H1 (cell line): ENCODE results near the gene EPS8. TPM values are rescaled to one million over a fixed set of nuclear protein-coding genes. Genes with fewer than 3 reads are reported as not detected.

Source experiments
- CTCF ChIA-PET: fragments of 300-600 bp; sonication (Branson Sonifier 250); formaldehyde crosslinking; loops from one replicate; lab custom pipeline; 2021; ENCODE audit not compliant: partially characterized antibody; lab: Charles Lee
- POLR2A ChIA-PET: fragments of 300-600 bp; sonication (Branson Sonifier 250); formaldehyde crosslinking; loops from one replicate; lab custom pipeline; 2021; ENCODE audit warnings: inconsistent platforms; ENCODE audit not compliant: partially characterized antibody; lab: Charles Lee
- DNase-seq, 2 experiments: peaks; one replicate each; pipeline versions ENCODE4 v3.0.0 to v3.0.0-alpha.2; 2010 to 2022; ENCODE audit warnings: low spot score in 2 of 2, low read depth in 1 of 2, mixed read lengths in 1 of 2
- FAIRE-seq: peaks from 2 replicates; lab custom pipeline; 2011; peaks lifted over from hg19 to GRCh38; lab: Jason Lieb, UNC
- H2AFZ ChIP-seq: 2 replicates; pipeline ENCODE4 v1.8.1; 2012; ENCODE audit warnings: low read length, inconsistent platforms
- H2AK5ac ChIP-seq: 2 replicates; pipeline ENCODE4 v1.6.1; 2013; ENCODE audit warnings: low read depth, low read length
- H2BK120ac ChIP-seq: replicated peaks from 2 replicates; pipeline ENCODE3; 2013; ENCODE audit warnings: low read depth, low read length, inconsistent platforms
- H2BK12ac ChIP-seq: 2 replicates; pipeline ENCODE4 v1.6.1; 2013; ENCODE audit warnings: low read depth, low read length
- H2BK15ac ChIP-seq: 2 replicates; pipeline ENCODE4 v1.6.1; 2013; ENCODE audit warnings: low read length
- H2BK20ac ChIP-seq: 2 replicates; pipeline ENCODE4 v1.6.1; 2013; ENCODE audit warnings: low read length
- H2BK5ac ChIP-seq: 2 replicates; pipeline ENCODE4 v1.6.1; 2013; ENCODE audit warnings: low read depth, low read length
- H3K14ac ChIP-seq: 2 replicates; pipeline ENCODE4 v1.6.1; 2013; ENCODE audit warnings: inconsistent platforms; ENCODE audit not compliant: insufficient read length
- H3K18ac ChIP-seq: 2 replicates; pipeline ENCODE4 v1.6.1; 2013; ENCODE audit warnings: low read length; ENCODE audit errors: extremely low read depth
- H3K23ac ChIP-seq: 2 replicates; pipeline ENCODE4 v1.6.1; 2013; ENCODE audit warnings: inconsistent platforms; ENCODE audit not compliant: insufficient read length
- H3K23me2 ChIP-seq: 2 replicates; pipeline ENCODE4 v1.6.1; 2013; ENCODE audit warnings: low read depth, low read length
- H3K27ac ChIP-seq: 2 replicates; pipeline ENCODE4 v1.6.1; 2011; ENCODE audit warnings: low read depth, low read length, inconsistent platforms
- H3K27me3 ChIP-seq, 4 experiments: replicated peaks in 1 of 4; 1 replicate in 1 of 4; 2 replicates in 3 of 4; pipeline versions ENCODE4 v1.6.1 to v1.8.1; 2011 to 2013; ENCODE audit warnings: low read length in 3 of 4, mild to moderate bottlenecking in 3 of 4, inconsistent platforms in 2 of 4, mixed read lengths in 2 of 4, moderate library complexity in 1 of 4; ENCODE audit not compliant: control insufficient read depth in 3 of 4, insufficient read depth in 3 of 4; ENCODE audit errors: extremely low read depth in 1 of 4
- H3K36me3 ChIP-seq, 4 experiments: 2 replicates each; pipeline versions ENCODE4 v1.6.1 to v1.8.1; 2011 to 2013; ENCODE audit warnings: mild to moderate bottlenecking in 4 of 4, low read length in 3 of 4, moderate library complexity in 2 of 4, control low read depth in 1 of 4, inconsistent platforms in 1 of 4; ENCODE audit not compliant: insufficient read depth in 4 of 4, control insufficient read depth in 2 of 4
- H3K4ac ChIP-seq: replicated peaks from 2 replicates; pipeline ENCODE3; 2013; ENCODE audit warnings: low read length, low read depth, mixed read lengths, inconsistent platforms; ENCODE audit not compliant: insufficient read length
- H3K4me1 ChIP-seq, 4 experiments: replicated peaks in 1 of 4; 1 replicate in 1 of 4; 2 replicates in 3 of 4; pipeline versions ENCODE4 v1.6.1 to v1.8.1; 2011 to 2013; ENCODE audit warnings: low read length in 3 of 4, inconsistent platforms in 2 of 4, mixed read lengths in 1 of 4; ENCODE audit not compliant: insufficient read depth in 4 of 4, control insufficient read depth in 3 of 4
- H3K4me2 ChIP-seq, 2 experiments: 2 replicates each; pipeline versions ENCODE4 v1.6.1 to v1.8.1; 2011 to 2013; ENCODE audit warnings: low read depth in 2 of 2, low read length in 2 of 2, control low read depth in 1 of 2, inconsistent platforms in 1 of 2, mild to moderate bottlenecking in 1 of 2; ENCODE audit not compliant: insufficient read depth in 1 of 2
- H3K4me3 ChIP-seq, 4 experiments: fragments of 200-600, 300-600 bp in 1 of 4; sonication (generic), shearing (Covaris generic), sonication (Bioruptor Twin) in 1 of 4; 2 replicates each; pipeline versions ENCODE4 v1.5.1 to v1.8.1; 2011 to 2016; ENCODE audit warnings: low read length in 4 of 4, low read depth in 3 of 4, control low read depth in 2 of 4, inconsistent platforms in 2 of 4, mild to moderate bottlenecking in 2 of 4, mixed read lengths in 1 of 4, moderate library complexity in 1 of 4; ENCODE audit not compliant: insufficient read depth in 2 of 4; ENCODE audit errors: extremely low read depth in 1 of 4
- H3K56ac ChIP-seq: replicated peaks from 2 replicates; pipeline ENCODE3; 2013; ENCODE audit warnings: low read depth, mild to moderate bottlenecking, mixed read lengths, low read length, inconsistent platforms; ENCODE audit not compliant: insufficient read length
- H3K79me1 ChIP-seq: 2 replicates; pipeline ENCODE4 v1.6.1; 2013; ENCODE audit warnings: low read depth, low read length, control low read depth
- H3K79me2 ChIP-seq, 2 experiments: 2 replicates each; pipeline versions ENCODE4 v1.6.1 to v1.8.1; 2012 to 2013; ENCODE audit warnings: low read length in 2 of 2, mild to moderate bottlenecking in 2 of 2, inconsistent platforms in 1 of 2; ENCODE audit not compliant: insufficient read depth in 2 of 2, control insufficient read depth in 1 of 2
- H3K9ac ChIP-seq, 4 experiments: replicated peaks in 1 of 4; 1 replicate in 1 of 4; 2 replicates in 3 of 4; pipeline versions ENCODE4 v1.6.1 to v1.8.1; 2011 to 2013; ENCODE audit warnings: low read depth in 3 of 4, low read length in 3 of 4, control low read depth in 2 of 4, mild to moderate bottlenecking in 2 of 4, moderate library complexity in 2 of 4, inconsistent platforms in 1 of 4; ENCODE audit errors: extremely low read depth in 1 of 4
- H3K9me3 ChIP-seq, 2 experiments: 2 replicates each; pipeline versions ENCODE4 v1.6.1 to v1.8.1; 2012 to 2013; ENCODE audit warnings: mild to moderate bottlenecking in 2 of 2, moderate library complexity in 2 of 2, control low read depth in 1 of 2, inconsistent platforms in 1 of 2, low read depth in 1 of 2, low read length in 1 of 2, mixed read lengths in 1 of 2; ENCODE audit not compliant: insufficient read depth in 2 of 2
- H4K20me1 ChIP-seq, 2 experiments: replicated peaks in 1 of 2; 2 replicates each; pipeline versions ENCODE3 to v1.8.1; 2011 to 2013; ENCODE audit warnings: inconsistent platforms in 2 of 2, low read length in 2 of 2, mild to moderate bottlenecking in 1 of 2; ENCODE audit not compliant: insufficient read depth in 2 of 2, control insufficient read depth in 1 of 2
- H4K5ac ChIP-seq: 2 replicates; pipeline ENCODE4 v1.6.1; 2013; ENCODE audit warnings: low read length, low read depth, mixed read lengths, inconsistent platforms; ENCODE audit not compliant: insufficient read length
- H4K8ac ChIP-seq: 2 replicates; pipeline ENCODE4 v1.8.0; 2013; ENCODE audit warnings: mild to moderate bottlenecking, moderate library complexity, low read length, inconsistent platforms; ENCODE audit not compliant: insufficient read depth; ENCODE audit errors: extremely low read depth
- H4K91ac ChIP-seq: replicated peaks from 2 replicates; pipeline ENCODE3; 2013; ENCODE audit warnings: low read length, mixed read lengths, inconsistent platforms; ENCODE audit not compliant: insufficient read length
- ASH2L ChIP-seq: fragments of 200-600, 300-600 bp; sonication (generic); IDR thresholded peaks from one replicate; pipeline ENCODE4 v1.7.1; 2017; ENCODE audit warnings: low read length
- ATF3 ChIP-seq: IDR thresholded peaks from 2 replicates; pipeline ENCODE4 v1.6.1; 2011; ENCODE audit warnings: low read depth, mild to moderate bottlenecking, low read length; ENCODE audit not compliant: insufficient read depth
- CBX5 ChIP-seq: fragments of 300-800, 300-1000 bp; sonication (generic); IDR thresholded peaks from 2 replicates; pipeline ENCODE4 v1.7.1; 2016; ENCODE audit warnings: antibody characterized with exemption, low read length, low read depth
- CEBPB ChIP-seq: IDR thresholded peaks from 2 replicates; pipeline ENCODE4 v1.6.1; 2012; ENCODE audit warnings: low read depth, low read length
- CHD1 ChIP-seq: IDR thresholded peaks from 2 replicates; pipeline ENCODE4 v1.6.1; 2012; ENCODE audit warnings: low read depth, low read length, improper control_type of control experiment
- CTBP2 ChIP-seq: IDR thresholded peaks from 2 replicates; pipeline ENCODE4 v1.7.0; 2011; ENCODE audit warnings: borderline replicate concordance, mild to moderate bottlenecking, moderate library complexity, mixed read lengths, low read length; ENCODE audit not compliant: insufficient read depth, insufficient read length
- HDAC6 ChIP-seq: IDR thresholded peaks from one replicate; pipeline ENCODE4 v1.7.1; 2012; ENCODE audit warnings: low read depth, mild to moderate bottlenecking, inconsistent platforms, low read length, moderate library complexity
- JUND ChIP-seq: IDR thresholded peaks from 2 replicates; pipeline ENCODE4 v1.6.1; 2011; ENCODE audit warnings: mild to moderate bottlenecking, improper control_type of control experiment, low read length
- NANOG ChIP-seq: IDR thresholded peaks from 2 replicates; pipeline ENCODE4 v1.6.1; 2011; ENCODE audit warnings: low read length, low read depth, mild to moderate bottlenecking, inconsistent platforms; ENCODE audit not compliant: insufficient read depth, poor library complexity, severe bottlenecking
- PHF8 ChIP-seq: fragments of 200-600 bp; sonication (generic); conservative IDR thresholded peaks from 2 replicates; pipeline ENCODE4 v1.7.1; 2012; ENCODE audit warnings: low read depth, mild to moderate bottlenecking, inconsistent platforms, low read length, moderate library complexity
- RXRA ChIP-seq: IDR thresholded peaks from 2 replicates; pipeline ENCODE4 v1.6.1; 2011; ENCODE audit warnings: low read depth, mild to moderate bottlenecking, low read length, moderate library complexity; ENCODE audit not compliant: insufficient read depth
- SIN3A ChIP-seq, 2 experiments: IDR thresholded peaks in 1 of 2; conservative IDR thresholded peaks in 1 of 2; 2 replicates each; pipeline ENCODE4 v1.6.1; 2011 to 2012; ENCODE audit warnings: low read length in 2 of 2, improper control_type of control experiment in 1 of 2, low read depth in 1 of 2, mild to moderate bottlenecking in 1 of 2
- TCF12 ChIP-seq: IDR thresholded peaks from 2 replicates; pipeline ENCODE4 v1.6.1; 2011; ENCODE audit warnings: low read depth, mild to moderate bottlenecking, low read length
- WGBS, 2 experiments: shearing (Covaris generic) in 1 of 2; methylation state at CpG; one replicate each; pipeline versions ENCODE4 v1.1.6 to v1.1.7; 2013 to 2015; ENCODE audit warnings: low lambda C conversion rate in 2 of 2, mixed read lengths in 2 of 2, inconsistent platforms in 1 of 2, low coverage in 1 of 2, missing lambda C conversion rate in 1 of 2; ENCODE audit not compliant: insufficient replicate concordance in 2 of 2, insufficient coverage in 1 of 2, insufficient read length in 1 of 2; ENCODE audit errors: extremely low coverage in 1 of 2, missing lambda C conversion rate in 1 of 2; 5-methylcytosine and 5-hydroxymethylcytosine counted together
- polyA plus RNA-seq, 7 experiments: library from polyadenylated mRNA; depleted of rRNA in 3 of 7; stranded (reverse) in 5 of 7; unstranded in 2 of 7; fragments of >200 nt in 5 of 7; fragments of 200-250 nt in 2 of 7; gene quantifications; 1 replicate in 5 of 7; 2 replicates in 1 of 7; 4 replicates in 1 of 7; pipeline versions ENCODE4 v1.2.1 to v1.2.3, GENCODE V29; 2011 to 2013; ENCODE audit warnings: missing spikeins in 2 of 7, mixed read lengths in 2 of 7
- total RNA-seq: library from RNA; stranded (reverse); fragmentation: NEBNext Ultra II Directional; extraction: Animal tissue kit (Norgen Biotek cat#: 25700); gene quantifications from 2 replicates; pipeline ENCODE4 v1.2.1, GENCODE V29; 2021

EPS8 gene
- total and polyA plus RNA-seq, 2 of the 8 experiments (the other 6 are each of a cell fraction or from before 2014, with no cell fraction given) = 3.0 to 4.6 TPM

GRCh38 chr12:15699886-15700285 is 89.3 kb downstream of the EPS8 start:
- Histone ChIP-seq H3K79me1 (no peaks in the 10 kb centered on the region), H3K9me3 (no peaks in the 10 kb centered on the region), H3K23ac (no peak overlapping the region), H3K4me1 (no peaks in the 10 kb centered on the region), H2BK120ac (no peak overlapping the region), H3K27ac (no peak overlapping the region), H3K27me3 (no peaks in the 10 kb centered on the region), H2BK12ac (no peak overlapping the region), H3K18ac (no peak overlapping the region), H3K79me2 (no peaks in the 10 kb centered on the region), H4K8ac (no peak overlapping the region), H3K14ac (no peak overlapping the region), H4K5ac (no peak overlapping the region), H3K4ac (no peak overlapping the region), H4K91ac (no peak overlapping the region), H3K4me2 (no peak overlapping the region), H3K56ac (no peak overlapping the region), H4K20me1 (no peaks in the 10 kb centered on the region), H3K23me2 (no peaks in the 10 kb centered on the region), H2BK15ac (no peak overlapping the region), H2BK5ac (no peak overlapping the region), H2AK5ac (no peak overlapping the region), H3K4me3 (no peak overlapping the region), H3K9ac (no peak overlapping the region), H2BK20ac (no peak overlapping the region), H2AFZ (no peak overlapping the region), H3K36me3 (no peaks in the 10 kb centered on the region)
- CTCF ChIA-PET = no interaction called here
- no peak for DNase-seq
- TF ChIP-seq RXRA = no peak
- TF ChIP-seq ASH2L = no peak
- no peak for TF ChIP-seq NANOG
- no peak for TF ChIP-seq CHD1
- no peak for TF ChIP-seq CEBPB
- no peak for TF ChIP-seq HDAC6
- TF ChIP-seq TCF12 = no peak
- TF ChIP-seq ATF3 = no peak
- TF ChIP-seq CTBP2 = no peak
- no peak for TF ChIP-seq CBX5
- no peak for TF ChIP-seq PHF8
- TF ChIP-seq JUND = no peak
- TF ChIP-seq SIN3A (conservative IDR thresholded peaks at IDR 0.05 in 1 of 2, IDR thresholded peaks at IDR 0.05 in 1 of 2; ENCODE audit: low read depth in 1 of 2, low read length in 2 of 2) = no peak
- no peak for FAIRE-seq
- 90% methylated on average over 8 of the region's 8 CpGs; no CpG with 5 or more reads in 1 of the 2 experiments for WGBS, 2 experiments
- POLR2A ChIA-PET = no interaction called here
